CD1c-positive myeloid dendritic cell (primary cell): ENCODE data around the gene ERG.

Source experiments
- DNase-seq: peaks from one replicate; pipeline ENCODE4 v3.0.0-alpha.2; 2016; ENCODE audit errors: extremely low spot score

The ERG gene

DNA sequence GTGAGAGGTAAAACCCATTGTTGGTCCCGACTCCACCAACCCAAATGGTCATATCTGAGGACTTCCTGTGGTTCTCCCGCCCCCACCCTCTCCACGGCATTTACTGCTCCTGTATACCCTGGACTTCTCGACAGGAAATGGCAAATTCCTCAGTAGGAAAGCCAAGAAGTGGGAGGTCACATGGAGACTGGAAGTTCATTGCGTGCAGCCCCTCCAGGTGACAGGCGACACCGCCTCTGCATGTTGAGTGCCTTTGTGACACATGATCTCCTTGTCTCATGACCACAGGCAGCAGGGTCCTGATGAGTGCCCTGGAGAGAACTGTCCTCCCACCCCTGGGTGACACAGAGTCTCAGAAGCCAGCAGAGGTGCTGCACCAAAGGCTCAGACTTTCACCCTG lies 24.2 kb downstream of the ERG start:
- peak; percentile 38 for DNase-seq

DNA sequence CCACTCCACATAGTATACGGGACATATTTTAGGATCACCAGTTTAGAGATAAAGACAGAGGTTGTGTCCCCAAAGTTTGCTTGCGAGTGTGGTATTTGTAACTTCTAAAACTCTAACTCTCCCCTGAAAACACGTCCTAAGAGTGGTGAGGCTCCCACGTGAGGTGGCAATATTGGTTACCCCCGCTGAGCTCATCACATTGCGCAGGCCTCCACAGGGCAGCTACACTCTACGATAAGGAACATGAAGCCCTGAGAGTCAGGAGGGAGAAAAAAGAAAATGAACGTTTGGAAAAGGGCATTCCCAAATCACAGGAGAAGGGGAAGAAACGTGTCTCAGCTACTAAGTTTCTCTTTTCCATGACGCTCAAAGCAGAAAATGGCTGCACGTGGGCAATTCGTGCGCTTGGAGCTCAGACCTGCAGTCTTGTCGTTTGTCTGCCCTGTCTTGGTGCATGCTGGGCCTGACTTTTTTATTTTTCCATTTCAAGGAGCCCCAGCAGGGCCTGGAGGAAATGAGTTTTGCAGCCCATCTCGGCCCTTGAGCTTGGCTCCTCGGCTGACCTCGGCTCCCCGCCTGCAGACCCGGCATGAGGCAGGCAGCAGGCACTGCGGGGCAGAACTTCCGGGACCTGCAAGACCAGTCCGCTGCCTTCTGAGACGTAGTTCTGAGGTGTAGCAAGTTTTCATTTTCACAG lies 25.7 kb downstream of the ERG start:
- DNase-seq, result peak; percentile 34

DNA sequence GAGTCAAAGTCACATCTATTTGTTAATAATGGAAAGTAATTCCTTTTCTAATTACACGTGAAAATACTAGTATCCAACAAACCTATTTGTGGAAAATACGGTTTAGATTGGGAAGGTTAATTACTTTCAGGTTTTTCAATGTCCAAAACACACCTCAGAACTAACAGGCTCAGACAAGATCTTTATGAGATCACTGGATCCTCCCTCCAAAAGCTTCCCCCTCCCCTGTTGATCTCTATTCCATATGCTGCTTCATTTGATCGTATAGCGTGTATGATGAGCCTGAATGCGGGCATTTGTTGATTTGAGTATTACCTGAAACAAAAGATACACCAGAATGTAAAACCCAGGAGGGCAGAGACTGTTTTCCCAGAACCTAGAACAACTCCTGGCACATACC lies 26.5 kb downstream of the ERG start:
- no peak for DNase-seq

DNA sequence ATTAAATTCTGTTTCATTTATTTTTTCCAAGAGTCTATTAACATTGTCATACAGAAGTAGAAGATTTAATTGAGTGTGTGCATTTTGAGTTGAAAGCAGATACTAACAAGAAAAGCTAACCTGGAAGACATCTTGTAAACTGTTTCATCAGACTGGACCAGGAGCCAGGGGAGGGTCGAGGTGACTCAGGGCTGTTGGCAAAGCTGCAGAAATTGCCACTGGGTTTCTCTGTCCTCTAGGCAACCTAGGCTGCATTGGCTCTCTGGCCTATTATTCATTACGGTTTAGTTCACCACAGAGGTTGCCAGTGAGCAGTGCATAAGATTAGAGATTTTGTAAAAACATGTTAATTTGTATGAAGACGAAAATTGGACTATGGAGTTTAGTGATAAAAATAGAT lies 27.5 kb downstream of the ERG start:
- no peak for DNase-seq

DNA sequence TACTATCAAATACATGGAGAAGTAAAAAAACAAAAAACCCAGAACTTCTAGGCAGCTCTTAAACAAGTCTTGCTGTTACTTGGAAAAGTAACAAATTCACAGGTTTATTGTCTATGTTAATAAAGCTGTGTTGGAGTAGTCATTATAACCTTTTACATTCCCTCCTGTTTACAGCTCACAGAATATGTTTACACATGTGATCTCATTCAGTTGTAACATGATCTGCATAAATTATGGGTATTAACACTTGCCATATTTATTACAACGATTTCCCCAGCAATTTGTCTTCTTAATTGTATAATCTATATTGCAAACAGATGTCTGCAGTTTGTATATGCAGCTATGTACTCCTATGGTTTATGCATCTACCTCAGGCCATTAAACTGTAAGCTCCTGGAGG lies 28.6 kb downstream of the ERG start:
- DNase-seq, result no peak

DNA sequence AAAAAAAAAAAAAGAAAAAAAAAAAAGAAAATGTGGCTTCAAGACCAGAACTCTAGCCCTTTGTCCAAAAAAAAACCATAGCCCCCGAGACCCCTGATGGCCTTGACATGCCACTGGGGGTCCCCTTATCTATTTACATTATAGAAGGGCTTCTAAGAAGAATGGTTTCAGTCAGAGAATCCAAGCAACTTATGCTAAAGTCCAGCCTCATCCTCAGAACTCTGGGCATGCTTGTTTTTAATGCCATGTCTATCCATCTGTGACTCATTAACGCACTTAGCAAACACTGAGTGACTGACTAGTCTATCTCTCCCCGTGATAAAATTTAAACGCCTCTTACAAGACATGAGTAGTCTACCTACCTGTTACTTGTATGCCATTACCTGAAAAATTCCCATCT lies 29.3 kb downstream of the ERG start:
- DNase-seq, result no peak

DNA sequence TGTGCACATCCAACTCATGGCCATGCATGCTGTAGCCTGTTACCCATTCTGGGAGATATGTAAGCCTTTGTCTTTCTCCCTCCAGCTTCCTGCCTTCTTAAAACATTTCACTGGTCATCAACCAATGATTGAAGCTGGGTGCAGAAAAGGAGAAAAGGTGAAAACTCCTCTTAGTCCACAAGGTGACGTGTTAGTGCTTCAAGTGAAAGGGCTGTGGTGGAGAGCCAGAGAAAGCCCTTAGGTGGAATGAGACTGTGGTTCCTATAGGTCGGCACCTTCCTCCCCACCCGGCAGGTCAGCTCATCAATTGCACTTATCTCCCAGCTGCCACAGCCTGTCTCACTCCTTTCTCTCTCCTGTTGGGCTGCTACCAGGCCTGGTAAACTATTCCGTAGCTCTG lies 30.4 kb downstream of the ERG start:
- no peak for DNase-seq

DNA sequence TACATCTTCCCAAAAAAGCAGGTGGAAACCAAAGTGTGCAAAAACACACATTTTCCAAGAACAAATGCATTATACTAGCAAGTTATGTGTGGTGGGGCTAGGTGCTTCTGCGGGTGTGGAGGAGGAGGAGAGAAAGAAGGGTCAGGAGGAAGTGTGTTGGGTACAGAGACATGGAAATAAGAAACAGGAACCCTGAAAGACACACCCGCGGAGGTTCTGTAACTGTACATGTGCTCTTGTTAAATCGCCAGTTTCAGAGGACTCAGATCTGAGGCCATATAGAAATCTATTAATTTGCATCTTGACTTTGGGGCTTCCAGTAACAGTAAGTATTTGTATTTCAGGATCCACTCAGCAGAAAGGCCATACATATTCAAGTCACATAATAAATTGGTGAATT lies 30.9 kb downstream of the ERG start:
- peak; percentile 55 for DNase-seq

DNA sequence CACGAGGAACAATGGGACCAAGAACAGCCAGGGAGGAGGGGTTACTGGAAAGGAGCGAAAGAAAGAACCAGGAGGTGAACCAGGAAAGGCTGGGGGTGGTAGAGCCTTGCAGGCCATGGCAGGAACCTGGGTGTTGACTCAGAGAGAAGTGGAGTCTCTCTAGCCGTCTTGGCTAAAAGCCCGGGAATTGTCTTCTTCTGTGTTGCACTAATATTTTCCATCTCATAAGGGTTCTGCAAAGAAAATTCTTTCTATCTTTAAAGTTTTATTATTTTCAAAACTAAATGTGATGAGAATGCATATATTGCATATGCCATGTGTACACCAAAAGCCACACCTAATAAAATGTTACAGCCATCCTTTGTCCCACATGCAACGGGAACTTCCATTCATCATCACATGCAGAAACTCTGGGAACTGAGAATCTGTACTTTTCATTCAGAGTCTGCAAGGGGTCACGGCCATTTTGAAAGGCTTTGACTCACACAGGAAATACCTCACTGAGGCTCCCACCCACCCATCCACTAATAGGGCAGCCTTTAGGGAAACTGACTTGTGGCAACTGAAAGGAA lies 38.0 kb downstream of the ERG start:
- DNase-seq, result peak; percentile 86

DNA sequence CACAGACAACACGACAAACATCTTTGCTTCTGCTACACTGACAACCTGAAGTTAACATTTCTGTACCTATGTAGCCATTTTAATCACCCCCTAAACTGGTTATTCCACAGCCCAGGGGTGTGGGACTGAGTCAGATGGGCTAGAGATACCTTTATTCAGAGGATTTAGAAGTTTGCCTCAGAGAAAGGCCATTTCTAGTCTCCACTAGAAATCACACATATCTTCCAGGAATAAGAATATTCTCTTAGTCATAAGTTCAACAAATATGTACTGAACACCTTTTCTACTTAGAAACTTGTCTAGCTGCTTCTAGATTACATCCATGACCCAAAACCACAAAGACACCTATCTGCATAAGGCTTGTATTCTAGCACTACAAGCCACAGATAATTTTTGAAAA lies 38.8 kb downstream of the ERG start:
- DNase-seq, result no peak

DNA sequence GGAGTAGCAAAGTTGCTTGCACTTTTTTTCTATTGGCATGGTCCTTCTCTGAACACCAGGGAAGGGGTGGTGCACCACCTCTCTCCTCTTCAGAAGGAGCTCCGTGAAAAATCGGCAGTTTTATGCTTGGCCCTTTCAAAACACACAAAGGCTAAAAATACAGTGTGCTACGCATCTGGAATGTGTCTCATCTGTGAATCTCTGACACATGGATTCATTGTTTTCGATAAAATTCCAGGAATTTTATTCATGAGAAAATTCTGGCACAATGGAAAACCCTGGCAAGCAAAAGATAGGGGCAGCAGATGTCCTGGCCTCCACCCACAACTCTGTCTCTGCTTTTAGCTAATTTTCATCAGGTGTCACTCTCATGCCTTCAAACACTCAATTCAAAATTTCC lies 42.9 kb downstream of the ERG start:
- DNase-seq, result no peak

DNA sequence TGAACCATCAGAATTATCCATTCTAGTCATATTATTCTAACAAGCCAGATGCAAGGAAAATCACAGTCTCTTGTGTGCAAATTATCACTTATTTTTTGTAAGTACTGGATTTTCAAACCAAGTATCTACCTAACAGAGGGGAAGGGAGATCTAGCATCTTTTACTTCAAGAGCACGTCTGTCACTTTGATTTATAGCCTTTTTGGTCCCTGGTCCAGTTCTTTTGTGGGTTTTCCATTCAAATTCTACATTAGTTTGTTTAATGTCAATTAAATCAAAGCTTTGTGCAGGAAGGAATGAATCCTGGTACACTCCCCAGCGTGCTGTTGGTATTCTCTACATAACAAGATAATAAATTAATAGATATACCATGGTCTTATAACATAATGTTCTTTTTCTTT lies 43.6 kb downstream of the ERG start:
- DNase-seq, result no peak

DNA sequence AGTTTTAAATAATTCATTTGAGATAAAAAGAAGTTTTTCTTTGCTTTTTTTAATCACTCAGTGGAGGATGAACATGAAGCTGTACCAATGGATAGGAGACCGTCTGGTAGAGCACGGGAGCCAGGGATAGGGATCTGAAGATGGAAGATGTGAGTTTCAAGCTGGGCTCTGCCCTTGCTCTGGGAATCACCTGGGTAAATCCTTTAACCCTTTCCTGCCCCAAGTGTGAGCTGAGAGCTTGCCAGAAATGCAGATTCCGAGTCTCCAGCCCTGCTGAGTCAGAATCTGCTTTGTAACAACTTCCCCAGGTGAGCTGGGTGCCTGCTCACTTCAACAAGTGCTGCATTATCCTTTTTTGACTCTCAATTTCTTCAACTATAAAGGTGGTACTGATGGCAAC lies 44.1 kb downstream of the ERG start:
- no peak for DNase-seq

DNA sequence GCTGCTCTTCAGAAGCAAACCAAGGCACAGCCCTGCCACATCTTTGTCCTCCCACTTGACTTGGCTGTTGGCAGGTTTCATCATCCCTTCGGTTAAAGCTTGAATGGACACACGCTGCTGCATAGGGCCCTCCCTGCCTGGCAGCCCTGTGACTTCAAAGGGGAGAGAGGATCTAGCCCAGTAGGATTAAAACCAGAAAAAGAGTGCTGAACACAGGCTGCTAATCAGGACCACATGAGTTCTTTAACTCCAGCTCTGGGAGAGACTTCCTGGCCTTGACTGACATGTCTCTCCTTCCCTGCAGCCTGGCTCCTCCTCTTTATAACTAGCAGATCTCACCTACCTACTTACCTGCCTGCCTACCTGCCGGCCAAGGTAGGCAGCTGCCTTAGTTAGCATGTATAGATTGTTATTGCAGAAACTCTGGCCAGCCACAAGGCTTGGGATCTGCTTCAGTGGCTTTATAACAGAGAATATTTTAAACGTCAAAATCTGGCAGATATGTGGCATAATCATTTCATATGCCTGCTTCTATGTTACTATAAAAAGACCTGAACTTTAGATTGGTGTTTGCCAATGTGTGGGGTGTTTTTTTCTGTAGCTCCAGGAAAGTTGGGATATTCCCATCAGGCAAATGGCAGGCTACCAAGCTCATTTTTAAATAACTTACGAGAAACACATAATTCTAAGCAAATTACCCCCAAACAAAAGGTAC lies 49.4 kb downstream of the ERG start:
- DNase-seq, result no peak

DNA sequence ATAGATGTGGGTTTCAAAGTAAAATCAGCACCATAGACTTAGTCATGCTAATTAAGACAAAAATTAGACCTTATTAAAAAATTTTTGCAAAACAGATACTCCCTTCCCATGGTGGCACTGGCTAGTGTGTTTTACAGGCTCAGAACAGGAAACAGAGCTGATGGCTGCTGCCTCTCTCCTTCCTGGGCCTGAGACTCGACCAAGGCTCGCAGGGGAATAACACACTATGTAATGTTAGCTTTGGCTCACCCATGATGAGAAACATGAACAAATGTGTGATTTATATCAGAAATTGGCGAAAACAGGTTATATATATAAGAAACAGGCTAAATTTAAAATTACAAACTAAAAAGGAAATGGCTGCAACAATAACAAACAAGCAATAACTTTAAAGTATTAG lies 50.7 kb downstream of the ERG start:
- no peak for DNase-seq

DNA sequence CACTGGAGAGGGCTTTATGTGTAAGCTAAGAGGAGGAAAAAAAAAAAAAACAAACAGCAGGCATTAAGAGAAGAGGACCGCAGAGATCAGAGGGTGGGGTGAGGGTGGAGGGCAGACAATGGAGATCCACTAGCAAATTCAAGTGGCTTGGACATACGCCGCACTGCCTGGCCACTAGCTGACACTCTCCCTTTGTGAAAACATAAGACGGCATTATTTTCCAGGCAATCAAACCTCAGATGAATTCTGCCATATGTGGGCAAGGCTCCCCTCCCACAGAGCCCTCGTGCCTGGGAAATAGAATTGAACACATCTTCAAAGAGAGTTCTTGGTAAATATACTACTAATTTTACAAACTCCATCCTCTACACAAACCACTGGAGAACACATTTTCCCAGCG lies 53.6 kb downstream of the ERG start:
- DNase-seq, result no peak

DNA sequence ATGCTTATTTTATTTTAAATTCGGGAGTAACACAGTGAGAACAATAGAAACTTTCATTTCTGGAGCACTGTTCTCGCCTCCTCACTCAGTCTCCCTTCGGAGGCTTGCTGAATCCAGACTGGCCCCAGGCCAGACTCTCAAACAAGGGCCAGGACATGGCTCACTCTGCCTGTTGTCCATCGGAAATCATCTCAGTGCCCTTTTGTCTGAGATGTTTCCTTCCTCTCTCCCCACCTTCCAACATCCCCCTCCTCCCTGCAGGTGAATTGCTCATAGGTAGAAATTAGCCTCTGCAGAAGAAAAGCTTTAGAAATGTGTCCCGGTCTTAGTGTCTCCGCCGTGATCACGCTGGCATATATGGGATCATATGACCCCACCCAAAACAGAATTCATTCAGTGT lies 55.2 kb downstream of the ERG start:
- DNase-seq, result no peak

DNA sequence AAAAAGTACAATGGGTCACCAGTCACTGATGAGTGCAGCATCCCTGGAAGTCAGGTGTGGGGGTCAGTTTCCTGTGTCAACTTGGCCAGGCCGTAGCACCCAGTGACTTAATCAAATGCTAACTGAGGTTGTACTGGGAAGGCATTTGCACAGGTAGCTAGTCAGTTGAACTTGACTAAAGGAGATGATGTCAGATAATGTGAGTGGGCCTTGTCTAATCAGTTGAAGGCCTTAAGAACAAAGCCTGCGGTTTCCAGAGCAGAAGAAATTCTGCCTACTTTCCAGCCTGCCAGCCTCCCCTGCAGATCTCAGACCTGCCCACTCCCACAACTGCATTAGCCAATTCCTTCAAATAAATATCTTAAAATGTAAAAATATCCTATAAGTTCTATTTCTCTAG lies 57.1 kb downstream of the ERG start:
- DNase-seq, result no peak

DNA sequence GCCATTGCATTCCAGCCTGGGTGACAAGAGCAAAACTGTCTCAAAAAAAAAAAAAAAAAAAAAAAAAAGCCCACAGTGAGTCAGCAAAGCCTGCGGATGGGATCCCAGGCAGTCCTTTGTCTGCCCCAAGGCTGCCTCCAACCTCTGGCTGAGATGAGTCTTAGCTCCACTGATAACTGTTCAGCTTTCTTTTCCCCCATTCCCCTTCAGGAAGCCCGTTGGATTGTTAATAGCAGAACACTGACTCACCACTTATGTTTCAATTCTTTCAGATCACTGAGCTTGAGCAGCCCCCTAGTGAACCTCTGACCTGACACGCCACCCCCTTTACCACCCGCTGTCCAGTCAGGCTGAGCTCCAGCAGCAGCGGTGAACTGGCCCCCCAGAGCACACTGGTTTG lies 57.5 kb downstream of the ERG start:
- no peak for DNase-seq

DNA sequence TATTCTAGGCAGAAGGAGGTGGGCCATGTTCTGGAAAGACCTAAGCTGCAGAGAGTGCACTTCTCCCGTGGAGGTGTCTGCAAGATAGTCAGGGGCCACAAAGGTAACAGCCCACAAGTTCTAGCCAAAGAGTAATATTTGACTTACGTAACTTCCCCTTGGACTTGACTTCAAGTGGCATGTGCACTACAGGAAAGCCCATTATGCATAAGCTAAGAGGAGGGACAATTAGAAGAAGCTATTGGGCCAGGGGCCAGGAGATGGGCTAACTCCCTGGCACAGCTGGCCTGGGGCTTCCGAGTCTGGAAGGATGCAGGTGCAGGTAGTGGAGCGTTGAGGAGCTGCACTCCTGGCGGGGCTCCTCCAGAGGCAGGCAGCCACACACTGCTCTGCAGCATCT lies 58.3 kb downstream of the ERG start:
- peak; percentile 32 for DNase-seq

DNA sequence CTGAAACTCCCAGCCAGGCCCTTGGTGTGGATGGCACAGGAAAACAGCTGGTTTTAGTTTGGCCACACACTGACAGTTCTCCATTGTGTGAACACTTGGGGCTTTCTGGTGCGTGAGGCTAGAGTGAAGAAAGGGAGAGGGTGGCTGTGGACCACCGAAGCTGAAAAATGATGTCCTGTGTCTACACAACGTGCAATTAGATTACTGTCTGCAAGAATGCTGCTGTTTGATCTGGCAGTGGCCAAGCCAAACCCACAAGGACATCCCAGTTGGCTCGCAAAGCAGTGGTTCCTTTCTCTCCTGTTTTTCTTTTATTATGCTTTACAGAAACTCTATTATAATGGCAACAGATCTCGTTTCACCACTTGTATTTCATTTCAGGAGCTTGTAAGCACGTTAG lies 58.9 kb downstream of the ERG start:
- DNase-seq, result no peak

DNA sequence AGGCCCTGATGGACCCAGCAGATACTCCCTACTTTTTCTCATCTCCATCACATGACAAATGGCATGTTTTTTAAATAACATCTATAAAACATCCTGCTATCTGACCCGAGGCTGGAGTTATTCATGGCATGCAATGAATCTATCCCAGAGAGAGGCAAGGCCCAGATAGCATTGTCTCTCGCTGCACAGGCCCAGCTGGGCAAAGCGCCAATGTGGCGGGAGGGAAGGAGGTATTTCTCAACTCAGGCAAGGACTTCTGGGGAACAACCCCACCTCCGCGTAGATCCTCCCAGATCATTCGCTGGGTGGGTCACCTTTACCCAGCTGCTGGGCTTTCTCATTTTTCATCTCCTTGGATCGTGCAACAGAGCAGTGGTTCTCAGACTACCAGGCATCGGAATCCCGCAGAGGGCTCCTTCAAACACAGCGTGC lies 59.8 kb downstream of the ERG start:
- peak; percentile 47 for DNase-seq

DNA sequence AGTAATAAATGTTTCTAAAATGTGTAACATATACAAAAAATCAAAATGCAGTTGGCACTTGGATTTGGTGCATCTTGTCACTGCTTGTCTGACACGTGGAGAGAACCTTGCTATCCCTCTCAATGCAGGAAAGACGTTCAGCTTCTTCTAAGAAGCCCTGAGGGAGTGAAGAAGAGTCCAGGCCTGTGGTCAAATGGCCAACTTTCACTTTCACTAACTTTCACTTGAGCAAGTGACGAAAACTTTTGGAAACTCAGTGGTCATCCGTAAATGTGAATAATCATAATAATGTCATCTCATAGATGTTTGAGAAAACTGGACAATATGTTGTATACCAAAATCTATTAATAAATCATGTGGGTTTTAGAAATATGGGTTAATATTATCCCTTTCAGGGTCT lies 61.9 kb downstream of the ERG start:
- no peak for DNase-seq
